H1 (cell line): ENCODE measurements around the gene SNAPC1. TPM values are rescaled to one million over a fixed set of nuclear protein-coding genes. Genes with fewer than 3 reads are reported as not detected.

Source experiments
- CTCF ChIA-PET: fragments of 300-600 bp; sonication (Branson Sonifier 250); formaldehyde crosslinking; loops from one replicate; lab custom pipeline; 2021; ENCODE audit not compliant: partially characterized antibody; lab: Charles Lee
- POLR2A ChIA-PET: fragments of 300-600 bp; sonication (Branson Sonifier 250); formaldehyde crosslinking; loops from one replicate; lab custom pipeline; 2021; ENCODE audit warnings: inconsistent platforms; ENCODE audit not compliant: partially characterized antibody; lab: Charles Lee
- DNase-seq, 2 experiments: peaks; one replicate each; pipeline versions ENCODE4 v3.0.0 to v3.0.0-alpha.2; 2010 to 2022; ENCODE audit warnings: low spot score in 2 of 2, low read depth in 1 of 2, mixed read lengths in 1 of 2
- FAIRE-seq: peaks from 2 replicates; lab custom pipeline; 2011; peaks lifted over from hg19 to GRCh38; lab: Jason Lieb, UNC
- H2AFZ ChIP-seq: 2 replicates; pipeline ENCODE4 v1.8.1; 2012; ENCODE audit warnings: low read length, inconsistent platforms
- H2AK5ac ChIP-seq: 2 replicates; pipeline ENCODE4 v1.6.1; 2013; ENCODE audit warnings: low read depth, low read length
- H2BK120ac ChIP-seq: replicated peaks from 2 replicates; pipeline ENCODE3; 2013; ENCODE audit warnings: low read depth, low read length, inconsistent platforms
- H2BK12ac ChIP-seq: 2 replicates; pipeline ENCODE4 v1.6.1; 2013; ENCODE audit warnings: low read depth, low read length
- H2BK15ac ChIP-seq: 2 replicates; pipeline ENCODE4 v1.6.1; 2013; ENCODE audit warnings: low read length
- H2BK20ac ChIP-seq: 2 replicates; pipeline ENCODE4 v1.6.1; 2013; ENCODE audit warnings: low read length
- H2BK5ac ChIP-seq: 2 replicates; pipeline ENCODE4 v1.6.1; 2013; ENCODE audit warnings: low read depth, low read length
- H3K14ac ChIP-seq: 2 replicates; pipeline ENCODE4 v1.6.1; 2013; ENCODE audit warnings: inconsistent platforms; ENCODE audit not compliant: insufficient read length
- H3K18ac ChIP-seq: 2 replicates; pipeline ENCODE4 v1.6.1; 2013; ENCODE audit warnings: low read length; ENCODE audit errors: extremely low read depth
- H3K23ac ChIP-seq: 2 replicates; pipeline ENCODE4 v1.6.1; 2013; ENCODE audit warnings: inconsistent platforms; ENCODE audit not compliant: insufficient read length
- H3K23me2 ChIP-seq: 2 replicates; pipeline ENCODE4 v1.6.1; 2013; ENCODE audit warnings: low read depth, low read length
- H3K27ac ChIP-seq: 2 replicates; pipeline ENCODE4 v1.6.1; 2011; ENCODE audit warnings: low read depth, low read length, inconsistent platforms
- H3K27me3 ChIP-seq, 4 experiments: replicated peaks in 1 of 4; 1 replicate in 1 of 4; 2 replicates in 3 of 4; pipeline versions ENCODE4 v1.6.1 to v1.8.1; 2011 to 2013; ENCODE audit warnings: low read length in 3 of 4, mild to moderate bottlenecking in 3 of 4, inconsistent platforms in 2 of 4, mixed read lengths in 2 of 4, moderate library complexity in 1 of 4; ENCODE audit not compliant: control insufficient read depth in 3 of 4, insufficient read depth in 3 of 4; ENCODE audit errors: extremely low read depth in 1 of 4
- H3K36me3 ChIP-seq, 4 experiments: 2 replicates each; pipeline versions ENCODE4 v1.6.1 to v1.8.1; 2011 to 2013; ENCODE audit warnings: mild to moderate bottlenecking in 4 of 4, low read length in 3 of 4, moderate library complexity in 2 of 4, control low read depth in 1 of 4, inconsistent platforms in 1 of 4; ENCODE audit not compliant: insufficient read depth in 4 of 4, control insufficient read depth in 2 of 4
- H3K4ac ChIP-seq: replicated peaks from 2 replicates; pipeline ENCODE3; 2013; ENCODE audit warnings: low read length, low read depth, mixed read lengths, inconsistent platforms; ENCODE audit not compliant: insufficient read length
- H3K4me1 ChIP-seq, 4 experiments: replicated peaks in 1 of 4; 1 replicate in 1 of 4; 2 replicates in 3 of 4; pipeline versions ENCODE4 v1.6.1 to v1.8.1; 2011 to 2013; ENCODE audit warnings: low read length in 3 of 4, inconsistent platforms in 2 of 4, mixed read lengths in 1 of 4; ENCODE audit not compliant: insufficient read depth in 4 of 4, control insufficient read depth in 3 of 4
- H3K4me2 ChIP-seq, 2 experiments: 2 replicates each; pipeline versions ENCODE4 v1.6.1 to v1.8.1; 2011 to 2013; ENCODE audit warnings: low read depth in 2 of 2, low read length in 2 of 2, control low read depth in 1 of 2, inconsistent platforms in 1 of 2, mild to moderate bottlenecking in 1 of 2; ENCODE audit not compliant: insufficient read depth in 1 of 2
- H3K4me3 ChIP-seq, 4 experiments: fragments of 200-600, 300-600 bp in 1 of 4; sonication (generic), shearing (Covaris generic), sonication (Bioruptor Twin) in 1 of 4; 2 replicates each; pipeline versions ENCODE4 v1.5.1 to v1.8.1; 2011 to 2016; ENCODE audit warnings: low read length in 4 of 4, low read depth in 3 of 4, control low read depth in 2 of 4, inconsistent platforms in 2 of 4, mild to moderate bottlenecking in 2 of 4, mixed read lengths in 1 of 4, moderate library complexity in 1 of 4; ENCODE audit not compliant: insufficient read depth in 2 of 4; ENCODE audit errors: extremely low read depth in 1 of 4
- H3K56ac ChIP-seq: replicated peaks from 2 replicates; pipeline ENCODE3; 2013; ENCODE audit warnings: low read depth, mild to moderate bottlenecking, mixed read lengths, low read length, inconsistent platforms; ENCODE audit not compliant: insufficient read length
- H3K79me1 ChIP-seq: 2 replicates; pipeline ENCODE4 v1.6.1; 2013; ENCODE audit warnings: low read depth, low read length, control low read depth
- H3K79me2 ChIP-seq, 2 experiments: 2 replicates each; pipeline versions ENCODE4 v1.6.1 to v1.8.1; 2012 to 2013; ENCODE audit warnings: low read length in 2 of 2, mild to moderate bottlenecking in 2 of 2, inconsistent platforms in 1 of 2; ENCODE audit not compliant: insufficient read depth in 2 of 2, control insufficient read depth in 1 of 2
- H3K9ac ChIP-seq, 4 experiments: replicated peaks in 1 of 4; 1 replicate in 1 of 4; 2 replicates in 3 of 4; pipeline versions ENCODE4 v1.6.1 to v1.8.1; 2011 to 2013; ENCODE audit warnings: low read depth in 3 of 4, low read length in 3 of 4, control low read depth in 2 of 4, mild to moderate bottlenecking in 2 of 4, moderate library complexity in 2 of 4, inconsistent platforms in 1 of 4; ENCODE audit errors: extremely low read depth in 1 of 4
- H3K9me3 ChIP-seq, 2 experiments: 2 replicates each; pipeline versions ENCODE4 v1.6.1 to v1.8.1; 2012 to 2013; ENCODE audit warnings: mild to moderate bottlenecking in 2 of 2, moderate library complexity in 2 of 2, control low read depth in 1 of 2, inconsistent platforms in 1 of 2, low read depth in 1 of 2, low read length in 1 of 2, mixed read lengths in 1 of 2; ENCODE audit not compliant: insufficient read depth in 2 of 2
- H4K20me1 ChIP-seq, 2 experiments: replicated peaks in 1 of 2; 2 replicates each; pipeline versions ENCODE3 to v1.8.1; 2011 to 2013; ENCODE audit warnings: inconsistent platforms in 2 of 2, low read length in 2 of 2, mild to moderate bottlenecking in 1 of 2; ENCODE audit not compliant: insufficient read depth in 2 of 2, control insufficient read depth in 1 of 2
- H4K5ac ChIP-seq: 2 replicates; pipeline ENCODE4 v1.6.1; 2013; ENCODE audit warnings: low read length, low read depth, mixed read lengths, inconsistent platforms; ENCODE audit not compliant: insufficient read length
- H4K8ac ChIP-seq: 2 replicates; pipeline ENCODE4 v1.8.0; 2013; ENCODE audit warnings: mild to moderate bottlenecking, moderate library complexity, low read length, inconsistent platforms; ENCODE audit not compliant: insufficient read depth; ENCODE audit errors: extremely low read depth
- H4K91ac ChIP-seq: replicated peaks from 2 replicates; pipeline ENCODE3; 2013; ENCODE audit warnings: low read length, mixed read lengths, inconsistent platforms; ENCODE audit not compliant: insufficient read length
- HDAC6 ChIP-seq: IDR thresholded peaks from one replicate; pipeline ENCODE4 v1.7.1; 2012; ENCODE audit warnings: low read depth, mild to moderate bottlenecking, inconsistent platforms, low read length, moderate library complexity
- WGBS, 2 experiments: shearing (Covaris generic) in 1 of 2; methylation state at CpG; one replicate each; pipeline versions ENCODE4 v1.1.6 to v1.1.7; 2013 to 2015; ENCODE audit warnings: low lambda C conversion rate in 2 of 2, mixed read lengths in 2 of 2, inconsistent platforms in 1 of 2, low coverage in 1 of 2, missing lambda C conversion rate in 1 of 2; ENCODE audit not compliant: insufficient replicate concordance in 2 of 2, insufficient coverage in 1 of 2, insufficient read length in 1 of 2; ENCODE audit errors: extremely low coverage in 1 of 2, missing lambda C conversion rate in 1 of 2; 5-methylcytosine and 5-hydroxymethylcytosine counted together
- polyA plus RNA-seq, 7 experiments: library from polyadenylated mRNA; depleted of rRNA in 3 of 7; stranded (reverse) in 5 of 7; unstranded in 2 of 7; fragments of >200 nt in 5 of 7; fragments of 200-250 nt in 2 of 7; gene quantifications; 1 replicate in 5 of 7; 2 replicates in 1 of 7; 4 replicates in 1 of 7; pipeline versions ENCODE4 v1.2.1 to v1.2.3, GENCODE V29; 2011 to 2013; ENCODE audit warnings: missing spikeins in 2 of 7, mixed read lengths in 2 of 7
- total RNA-seq: library from RNA; stranded (reverse); fragmentation: NEBNext Ultra II Directional; extraction: Animal tissue kit (Norgen Biotek cat#: 25700); gene quantifications from 2 replicates; pipeline ENCODE4 v1.2.1, GENCODE V29; 2021

Gene SNAPC1
- total and polyA plus RNA-seq, 2 of the 8 experiments (the other 6 are each of a cell fraction or from before 2014, with no cell fraction given), result 5.8 to 11.1 TPM

- H3K4me2 ChIP-seq, result no peak overlapping the region
- H3K14ac ChIP-seq, result no peak overlapping the region
- 90% methylated on average over 6 of the region's 6 CpGs; no CpG with 5 or more reads in 1 of the 2 experiments for WGBS, 2 experiments
- H2BK120ac ChIP-seq, result no peak overlapping the region
- no peak overlapping the region for H3K56ac ChIP-seq
- no peak overlapping the region for H3K18ac ChIP-seq
- no peaks in the 10 kb centered on the region for H3K27me3 ChIP-seq
- ChIA-PET CTCF (interaction anchor here (0.7 to 1.6 kb wide), 6 partner anchors 9 to 281 kb away, joined by 3 to 5 read pairs (median 3); no protein-coding TSS in a partner anchor), POLR2A (interaction anchor here (0.7 to 1.0 kb wide), 3 partner anchors 9 to 20 kb away, joined by 3 to 4 read pairs (median 3); partner anchors contain the start of gene SNAPC1)
- no peak overlapping the region for H2BK5ac ChIP-seq
- H3K23me2 ChIP-seq, result no peaks in the 10 kb centered on the region
- H3K27ac ChIP-seq, result no peak overlapping the region
- no peak overlapping the region for H3K4ac ChIP-seq
- DNase-seq (no peak), FAIRE-seq (no peak)
- H2BK15ac ChIP-seq, result no peak overlapping the region
- no peak overlapping the region for H3K4me3 ChIP-seq
- H3K4me1 ChIP-seq, result no peaks in the 10 kb centered on the region
- no peak overlapping the region for H4K8ac ChIP-seq
- no peak overlapping the region for H3K9ac ChIP-seq
- H2AFZ ChIP-seq, result no peak overlapping the region
- H4K20me1 ChIP-seq, result no peaks in the 10 kb centered on the region
- H3K79me2 ChIP-seq, result peaks cover 0 to 2% of the 10 kb centered on the region in 2 experiments; a peak in 1 of 4 replicates
- H2BK12ac ChIP-seq, result no peak overlapping the region
- H3K23ac ChIP-seq, result no peak overlapping the region
- no peak overlapping the region for H2BK20ac ChIP-seq
- H3K79me1 ChIP-seq, result peaks cover 3% of the 10 kb centered on the region; the same call in 1 of the 2 replicates
- H2AK5ac ChIP-seq, result no peak overlapping the region
- H4K5ac ChIP-seq, result no peak overlapping the region
- H4K91ac ChIP-seq, result no peak overlapping the region
- peaks cover 12 to 96% (median 64%) of the 10 kb centered on the region in 4 experiments; a peak in 7 of 8 replicates for H3K36me3 ChIP-seq
- no peaks in the 10 kb centered on the region for H3K9me3 ChIP-seq
- TF ChIP-seq HDAC6, result no peak
Observed at GRCh38 chr14:61742371-61742770, 19.8 kb upstream of the SNAPC1 start.
